K562 (cell line): Measurements from ENCODE around the gene CHMP1A. TPM values are rescaled to one million over a fixed set of nuclear protein-coding genes. Genes with fewer than 3 reads are reported as not detected.

Experiments
- CBX5 ChIP-seq: IDR thresholded peaks from 2 replicates; pipeline ENCODE4 v1.6.1; 2014; ENCODE audit warnings: low read depth, borderline replicate concordance
- CHD7 ChIP-seq: fragments of 200-600 bp; sonication (generic); IDR thresholded peaks from one replicate; pipeline ENCODE4 v1.6.1; 2012; ENCODE audit warnings: mild to moderate bottlenecking, low read depth, low read length, inconsistent platforms
- EGR1 ChIP-seq: fragments of 450-650 bp; conservative IDR thresholded peaks from 2 replicates; pipeline ENCODE4 v1.6.1; 2017; ENCODE audit warnings: mild to moderate bottlenecking
- ELK1 ChIP-seq: sonication (generic); formaldehyde crosslinking; IDR thresholded peaks from 2 replicates; pipeline ENCODE4 v1.8.1; 2022; ENCODE audit warnings: missing genetic modification reagents
- ETV6 ChIP-seq, 3 experiments: fragments of 150-350 bp in 1 of 3; sonication (generic) in 1 of 3; formaldehyde crosslinking in 1 of 3; IDR thresholded peaks; 2 replicates each; pipeline versions ENCODE4 v1.6.1 to v1.8.0; 2014 to 2022; ENCODE audit warnings: borderline replicate concordance in 2 of 3, low read depth in 2 of 3, antibody characterized with exemption in 1 of 3, low read length in 1 of 3, mild to moderate bottlenecking in 1 of 3, missing genetic modification reagents in 1 of 3
- HMGXB4 ChIP-seq: sonication (generic); formaldehyde crosslinking; IDR thresholded peaks from 2 replicates; pipeline ENCODE4 v1.8.1; 2023; ENCODE audit warnings: mild to moderate bottlenecking, missing genetic modification reagents
- MCM5 ChIP-seq: fragments of 450-650 bp; IDR thresholded peaks from 2 replicates; pipeline ENCODE4 v1.6.1; 2016; ENCODE audit warnings: low read depth
- PHF20 ChIP-seq: fragments of 450-650 bp; IDR thresholded peaks from 2 replicates; pipeline ENCODE4 v1.6.1; 2018; ENCODE audit not compliant: partially characterized antibody
- POLR2AphosphoS2 ChIP-seq: IDR thresholded peaks from 2 replicates; pipeline ENCODE4 v1.6.1; 2012; ENCODE audit warnings: low read length, improper control_type of control experiment
- RBM22 ChIP-seq: fragments of 200-400 bp; formaldehyde crosslinking; IDR thresholded peaks from 2 replicates; pipeline ENCODE4 v1.6.1; 2018; ENCODE audit warnings: low read length, low read depth; ENCODE audit not compliant: poor library complexity, severe bottlenecking
- TCF15 ChIP-seq: fragments of 250-450 bp; sonication (Bioruptor Pico); IDR thresholded peaks from 2 replicates; pipeline ENCODE4 v1.8.0; 2022; ENCODE audit warnings: moderate library complexity, mild to moderate bottlenecking, inconsistent platforms
- ZKSCAN8 ChIP-seq: fragments of 200-800 bp; sonication (Bioruptor generic); IDR thresholded peaks from 2 replicates; pipeline ENCODE4 v1.6.1; 2016; ENCODE audit warnings: missing genetic modification characterization, missing compliant biosample characterization
- ZNF79 ChIP-seq: fragments of 250-450 bp; sonication (Bioruptor Pico); IDR thresholded peaks from 2 replicates; pipeline ENCODE4 v1.4.0; 2020; ENCODE audit warnings: low read depth, mild to moderate bottlenecking, moderate library complexity
- polyA plus RNA-seq, 8 experiments: library from polyadenylated mRNA; depleted of rRNA in 4 of 8; stranded (reverse) in 5 of 8; unstranded in 3 of 8; fragments of >200 nt; fragmentation: Nextera tagmentation in 2 of 8; fragmentation: Illumina TruSeq in 1 of 8; extraction: Ambion mirVana in 2 of 8; extraction: Trizol in 1 of 8; gene quantifications; 2 replicates each; pipeline versions ENCODE4 v1.2.1 to v1.2.3, GENCODE V29; 2011 to 2014; ENCODE audit warnings: inconsistent platforms in 1 of 8, missing spikeins in 1 of 8
- total RNA-seq, 7 experiments: library from RNA; depleted of rRNA in 6 of 7; stranded (reverse); fragments of >200 nt in 6 of 7; fragmentation: Illumina TruSeq in 2 of 7; extraction: Trizol in 2 of 7; gene quantifications; 2 replicates each; pipeline versions ENCODE4 v1.2.1 to v1.2.3, GENCODE V29; 2011 to 2021; ENCODE audit warnings: low replicate concordance in 1 of 7

The CHMP1A gene
- total and polyA plus RNA-seq, 9 of the 15 experiments (the other 6 are each of a cell fraction or from before 2014, with no cell fraction given) = 0.83 to 79.9 (median 45.2) TPM

GRCh38 chr16:89700100-89700648 lies 42.7 kb upstream of the CHMP1A start (continued):
- TF ChIP-seq TCF15 (CRISPR knock-in tag) = no peak
- TF ChIP-seq POLR2AphosphoS2 = no peak; the same call in 1 of the 2 replicates
- no peak for TF ChIP-seq ETV6 (IDR thresholded peaks at IDR 0.05; ENCODE audit: borderline replicate concordance in 1 of 2, low read depth in 2 of 2, low read length in 1 of 2)
- no peak for TF ChIP-seq ETV6 (CRISPR knock-in tag; IDR thresholded peaks at IDR 0.05; ENCODE audit: borderline replicate concordance)
- no peak for TF ChIP-seq ZKSCAN8
- TF ChIP-seq HMGXB4 (CRISPR knock-in tag) = 0 out of 2 replicates have a peak, but pooled peaks have one; percentile 48
- TF ChIP-seq EGR1 = peak; percentile 100
- TF ChIP-seq CBX5 = no peak
- TF ChIP-seq CHD7 = no peak
- TF ChIP-seq PHF20 = no peak
- no peak for TF ChIP-seq ZNF79 (CRISPR knock-in tag)
- TF ChIP-seq ELK1 = no peak
- peak; percentile 98 for TF ChIP-seq RBM22
- TF ChIP-seq MCM5 = no peak
